NCI-H128 (cell line): Measurements from ENCODE around the gene DLG1.
"Not testable (repeated sequence)": the region's sequence is repeated elsewhere in the genome, so short reads cannot be mapped to it uniquely, and the experiment has no call there.

Experiments used
- DNase-seq: peaks from one replicate; lab custom pipeline; 2025; ENCODE audit not compliant: unreplicated experiment; lab: John Stamatoyannopoulos, UW

Gene DLG1

DNA sequence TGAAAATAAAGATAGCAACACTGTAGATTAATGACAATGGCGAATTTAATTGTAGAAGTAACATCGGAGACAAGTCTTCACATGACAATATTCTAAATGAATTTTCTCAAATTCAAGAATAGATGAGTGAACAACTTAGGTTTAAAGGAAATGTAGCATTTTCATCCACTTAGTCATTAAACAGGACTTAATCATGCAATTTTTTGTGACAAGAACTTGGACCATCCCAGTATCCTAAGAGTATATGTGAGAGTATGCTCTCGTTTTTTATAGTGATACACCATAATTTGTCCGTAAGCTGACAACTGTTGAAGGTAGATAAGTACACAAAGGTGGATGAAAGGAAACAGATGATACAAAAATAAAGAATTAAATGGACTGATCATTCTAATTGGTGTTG lies 81.5 kb downstream of the DLG1 start:
- DNase-seq: no peak

DNA sequence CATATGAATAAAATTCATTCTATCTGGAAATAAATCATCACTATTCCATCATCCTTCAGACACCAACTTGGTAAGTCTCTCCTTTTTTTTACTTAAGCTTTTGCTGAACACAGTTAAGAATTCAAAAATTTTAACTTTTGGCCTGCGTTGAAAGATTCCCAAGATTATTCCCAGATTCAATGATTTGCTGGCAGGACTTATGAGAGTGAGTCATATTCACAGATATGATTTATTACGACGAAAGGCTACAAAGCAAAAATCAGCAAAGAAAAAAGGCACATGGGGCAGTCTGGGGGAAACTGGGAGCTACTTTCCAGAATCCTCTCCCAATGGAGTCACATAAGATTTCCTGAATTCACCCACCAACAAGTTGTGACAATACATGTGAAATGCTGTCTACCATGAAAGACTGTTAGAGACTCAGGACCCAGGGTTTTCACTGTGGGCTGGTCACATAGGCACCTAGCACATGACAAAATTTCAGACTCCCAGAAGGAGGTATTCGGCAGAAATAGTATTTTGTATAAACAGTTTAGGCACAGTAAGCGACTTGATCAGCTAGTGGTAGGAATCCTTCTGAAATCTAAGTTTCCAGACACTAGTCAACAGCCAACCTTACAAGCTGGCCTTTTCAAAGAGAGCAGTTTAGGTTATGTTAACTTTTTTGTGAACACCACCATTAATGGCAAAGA lies 82.1 kb downstream of the DLG1 start:
- no peak for DNase-seq

DNA sequence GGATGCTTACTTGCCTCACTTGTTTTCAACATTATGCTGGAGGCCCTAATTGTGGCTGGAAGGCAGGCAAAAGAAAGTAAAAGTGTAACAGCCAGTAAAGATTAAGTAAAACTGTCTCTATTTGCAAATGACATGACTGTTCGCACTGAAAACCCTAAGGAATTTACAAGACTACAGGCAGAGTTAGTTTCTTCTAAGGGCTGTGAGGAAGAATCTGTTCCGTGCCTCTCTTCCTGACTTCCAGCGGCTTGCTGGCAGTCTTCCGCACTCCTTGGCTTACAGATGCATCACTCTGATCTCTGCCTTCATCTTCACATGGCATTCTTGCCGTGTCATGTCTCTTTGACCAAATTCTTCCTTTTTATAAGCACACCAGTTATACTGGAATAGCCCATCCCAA lies 86.1 kb downstream of the DLG1 start:
- no peak for DNase-seq

DNA sequence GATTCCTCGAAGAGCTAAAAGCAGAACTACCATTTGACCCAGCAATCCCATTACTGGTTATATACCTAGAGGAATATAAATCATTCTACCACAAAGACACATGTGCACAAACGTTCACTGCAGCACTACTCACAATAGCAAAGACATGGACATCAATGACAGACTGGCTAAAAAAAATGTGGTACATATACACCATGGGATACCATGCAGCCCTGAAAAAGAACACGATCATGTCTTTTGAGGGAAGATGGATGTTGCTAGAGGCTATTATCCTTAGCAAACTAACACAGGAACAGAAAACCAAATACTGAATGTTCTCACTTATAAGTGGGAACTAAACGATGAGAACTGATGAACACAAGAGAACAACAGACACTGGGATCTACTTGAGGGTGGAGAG lies 86.7 kb downstream of the DLG1 start:
- not testable (repeated sequence) for DNase-seq

DNA sequence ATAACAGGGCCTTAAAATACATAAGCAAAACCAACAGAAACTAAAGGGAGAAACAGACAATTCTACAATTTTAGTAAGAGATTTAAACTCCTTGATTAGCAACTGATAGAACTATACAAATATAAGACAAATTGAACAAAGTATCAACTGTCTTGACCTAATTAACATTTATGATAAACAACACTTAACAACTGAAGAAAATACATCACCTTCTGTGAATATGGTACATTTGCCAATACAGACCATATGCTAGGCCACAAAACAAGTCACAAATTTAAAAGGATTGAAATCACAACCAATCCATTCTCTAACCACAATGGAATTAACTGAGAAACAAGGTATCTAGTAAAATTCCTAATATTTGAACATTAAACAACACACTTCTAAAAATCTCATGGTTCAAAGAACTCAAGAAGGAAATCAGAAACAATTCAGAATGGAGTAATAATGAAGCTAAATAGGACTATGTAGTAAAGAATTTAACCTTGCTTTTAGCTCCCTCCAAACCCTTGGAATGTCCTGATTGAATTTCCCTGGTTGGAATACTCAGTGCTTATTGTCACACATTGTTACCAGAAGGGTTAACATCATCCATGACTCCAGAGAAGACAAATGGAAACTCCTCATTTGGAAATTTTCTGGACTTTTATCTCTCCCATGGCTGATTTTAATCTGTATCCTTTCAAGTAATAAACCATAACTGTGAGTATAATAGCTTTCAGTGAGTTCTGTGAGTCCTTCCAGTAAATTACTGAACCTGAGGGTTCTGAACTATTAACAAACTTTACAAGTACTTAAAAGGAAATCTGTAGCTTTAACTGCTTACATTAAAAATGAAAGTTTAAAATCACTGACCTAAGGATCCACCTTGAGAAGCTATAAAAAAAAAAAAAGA lies 88.8 kb downstream of the DLG1 start:
- no peak for DNase-seq

DNA sequence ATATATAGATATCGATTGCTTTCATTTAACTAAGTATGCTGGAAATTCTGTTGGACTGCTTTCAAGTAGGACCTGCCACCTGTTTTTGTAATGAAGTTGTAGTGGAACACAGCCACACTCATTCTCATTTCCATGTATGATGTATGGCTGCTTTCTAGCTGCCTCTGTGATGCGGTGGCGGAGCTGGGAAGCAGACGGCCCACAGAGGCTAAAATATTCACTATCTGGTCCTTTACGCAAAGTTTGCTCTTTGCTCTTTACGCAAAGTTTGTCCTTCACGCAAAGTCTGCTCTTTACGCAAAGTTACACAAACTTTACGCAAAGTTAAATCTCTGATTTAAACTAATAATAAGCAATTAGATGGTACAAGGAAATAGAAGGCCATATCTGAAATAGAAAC lies 91.5 kb downstream of the DLG1 start:
- DNase-seq: no peak

DNA sequence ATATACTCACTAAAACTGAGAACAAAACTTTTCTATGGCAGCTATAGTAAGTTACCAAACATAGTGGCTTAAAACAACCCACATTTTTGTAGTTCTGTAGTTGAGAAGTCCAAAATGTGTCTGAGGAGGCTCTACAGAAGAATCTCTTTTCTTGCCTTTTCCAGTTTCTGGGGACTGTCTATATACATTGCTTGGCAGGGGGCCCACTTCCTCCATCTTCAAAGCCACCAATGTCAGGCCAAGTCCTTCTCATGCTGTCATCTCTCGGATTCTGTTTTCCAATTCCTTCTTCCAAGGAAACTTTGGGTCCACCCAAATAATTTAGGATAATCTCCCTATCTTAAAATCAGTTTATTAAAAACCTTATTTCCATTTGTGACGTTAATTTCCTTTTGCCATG lies 92.7 kb downstream of the DLG1 start:
- no peak for DNase-seq

DNA sequence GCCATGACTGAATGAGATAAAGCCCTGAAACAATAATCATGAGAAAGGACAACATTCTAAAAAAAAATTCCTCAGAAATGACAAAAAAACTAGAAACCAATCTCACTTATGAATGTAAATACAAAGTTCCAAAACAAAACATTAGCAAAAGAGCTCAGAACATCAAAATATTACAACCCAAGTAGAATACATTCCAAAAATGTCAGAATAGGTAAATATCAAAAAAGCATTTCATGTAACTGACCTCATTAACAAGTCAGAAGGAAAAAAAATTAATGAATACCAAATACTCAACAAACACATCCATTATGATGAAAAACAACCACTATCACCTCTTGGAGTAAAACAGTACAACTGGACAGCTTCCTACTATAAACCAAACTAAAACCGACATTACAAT lies 93.1 kb downstream of the DLG1 start:
- DNase-seq: no peak

DNA sequence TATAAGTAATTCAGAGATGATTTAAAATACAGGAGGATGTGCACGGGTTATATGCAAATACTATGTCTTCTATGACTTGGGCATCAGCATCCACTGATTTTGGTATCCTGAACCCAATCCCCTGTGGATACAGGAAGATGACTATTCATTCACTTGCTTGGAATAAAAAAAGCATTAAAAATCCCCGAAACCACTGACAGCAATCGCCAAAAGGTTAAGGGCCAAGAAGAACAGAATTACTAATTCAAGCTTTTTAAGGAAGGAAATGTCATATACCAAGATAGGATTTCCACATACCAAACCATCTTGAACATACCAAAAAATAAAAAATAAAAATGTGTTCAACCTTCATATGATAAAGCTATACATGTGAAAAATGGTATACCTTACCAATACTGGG lies 93.7 kb downstream of the DLG1 start:
- no peak for DNase-seq

DNA sequence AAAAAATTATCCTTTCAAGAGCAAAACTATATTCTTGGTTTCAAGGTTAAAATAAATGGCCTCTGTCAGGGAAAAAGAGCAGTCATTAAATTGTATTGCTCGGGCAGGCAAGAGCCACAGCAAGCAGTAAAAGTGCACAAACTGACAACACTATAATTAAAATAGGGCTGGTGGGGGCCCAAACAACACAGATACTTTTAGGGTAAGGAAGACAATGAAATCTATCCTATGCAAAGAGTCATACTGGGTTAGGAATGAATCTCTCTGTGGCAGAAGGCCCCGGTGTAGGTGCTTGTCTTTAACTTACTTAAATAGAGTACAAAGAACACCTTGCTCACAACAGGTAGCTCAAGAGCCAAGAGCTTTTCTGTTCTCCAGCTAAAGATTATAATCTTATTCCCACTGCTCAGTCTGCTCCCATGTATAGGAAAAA lies 94.7 kb downstream of the DLG1 start:
- DNase-seq: no peak

DNA sequence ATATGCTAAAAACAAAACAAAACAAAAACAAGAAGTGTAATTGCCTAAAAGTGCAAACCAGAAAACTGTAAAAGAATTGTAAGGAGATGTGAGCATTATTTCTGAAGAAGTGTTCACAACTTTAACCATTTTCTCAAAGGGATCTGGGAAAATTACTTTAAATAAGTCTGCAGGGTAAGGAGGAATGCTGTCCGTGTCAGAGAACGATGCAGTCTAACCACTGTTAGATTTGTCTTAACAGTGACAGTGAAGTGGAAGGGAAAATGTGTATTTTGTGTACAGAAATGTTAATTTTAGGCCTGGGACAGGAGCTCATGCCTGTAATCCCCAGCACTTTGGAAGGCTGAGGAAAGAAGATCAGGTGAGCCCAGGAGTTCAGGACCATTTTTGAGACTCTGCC lies 95.7 kb downstream of the DLG1 start:
- no peak for DNase-seq

DNA sequence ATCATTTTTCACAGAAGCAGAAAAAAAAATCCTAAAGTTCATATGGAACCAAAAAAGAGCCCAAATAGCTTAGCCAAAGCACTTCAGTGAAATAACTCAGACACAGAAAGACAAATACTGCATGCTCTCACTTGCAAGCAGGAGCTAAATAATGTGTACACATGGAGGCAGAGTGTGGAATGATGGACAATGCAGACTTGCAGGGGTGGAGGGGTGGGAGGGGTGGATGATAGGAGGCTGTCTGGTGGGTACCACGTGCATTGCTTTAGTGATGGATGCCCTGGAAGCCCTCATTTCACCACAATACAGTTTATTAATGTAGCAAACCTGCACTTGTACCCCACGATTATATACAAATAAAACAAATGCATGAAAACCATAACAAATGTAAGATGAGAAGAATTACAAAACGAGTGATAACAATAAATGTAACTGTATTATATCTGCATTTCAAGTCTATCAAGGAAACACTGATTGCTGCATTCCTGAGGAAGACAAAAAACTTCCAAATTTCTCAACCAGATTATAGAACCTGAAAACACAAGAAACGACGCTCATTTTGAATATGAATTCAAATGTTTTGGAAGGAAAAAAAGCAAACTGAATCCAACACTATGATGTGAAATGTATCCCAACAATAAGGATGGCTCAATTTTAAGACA lies 96.5 kb downstream of the DLG1 start:
- no peak for DNase-seq

DNA sequence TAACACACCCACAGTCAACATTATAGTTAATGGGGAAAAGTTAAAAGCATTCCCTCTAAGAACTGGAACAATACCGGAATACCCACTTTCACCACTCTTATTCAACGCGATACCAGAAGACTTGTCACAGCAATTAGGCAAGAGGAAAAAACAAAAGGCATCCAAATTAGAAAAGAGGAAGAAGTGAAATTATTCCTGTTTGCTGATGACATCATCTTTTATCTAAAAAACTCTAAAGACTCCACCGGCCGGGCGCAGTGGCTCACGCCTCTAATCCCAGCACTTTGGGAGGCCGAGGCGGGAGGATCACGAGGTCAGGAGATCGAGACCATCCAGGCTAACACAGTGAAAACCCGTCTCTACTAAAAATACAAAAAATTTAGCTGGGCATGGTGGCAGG lies 97.6 kb downstream of the DLG1 start:
- DNase-seq: not testable (repeated sequence)

DNA sequence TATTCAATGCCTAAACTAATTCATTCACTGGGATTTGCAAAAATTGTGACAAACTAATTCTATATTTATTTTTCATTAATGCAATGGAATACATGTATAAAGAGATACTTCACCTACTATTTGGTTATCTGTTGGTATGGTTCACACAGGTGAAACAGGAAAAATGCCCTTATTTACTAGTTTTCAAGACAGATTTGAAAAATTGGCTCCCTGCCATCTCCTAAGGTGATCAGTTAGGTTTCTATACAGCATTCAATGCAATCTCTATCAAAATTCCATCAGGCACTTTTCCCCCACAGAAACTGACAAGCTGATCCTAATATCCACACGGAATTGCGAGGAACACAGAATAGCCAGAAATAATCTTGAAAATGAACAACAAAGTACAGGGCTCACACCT lies 101.1 kb downstream of the DLG1 start:
- no peak for DNase-seq

DNA sequence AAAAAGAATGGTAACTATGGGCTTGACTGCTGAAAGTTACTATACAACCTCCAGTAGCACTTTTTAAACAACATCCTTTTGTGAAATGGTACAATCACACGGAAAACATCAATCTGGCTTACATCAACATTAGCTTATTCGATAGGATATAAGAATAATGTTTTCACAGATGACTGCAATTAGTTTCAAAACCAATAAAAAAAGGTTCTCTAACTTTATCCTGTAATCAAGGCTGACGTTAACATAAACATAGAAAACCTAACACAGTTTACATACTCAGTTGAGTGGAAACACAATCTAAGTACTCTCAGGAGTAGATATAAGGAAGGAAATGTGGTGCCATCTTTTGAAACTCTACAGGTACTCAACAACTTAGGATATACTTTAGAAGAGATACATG lies 102.2 kb downstream of the DLG1 start:
- no peak for DNase-seq

DNA sequence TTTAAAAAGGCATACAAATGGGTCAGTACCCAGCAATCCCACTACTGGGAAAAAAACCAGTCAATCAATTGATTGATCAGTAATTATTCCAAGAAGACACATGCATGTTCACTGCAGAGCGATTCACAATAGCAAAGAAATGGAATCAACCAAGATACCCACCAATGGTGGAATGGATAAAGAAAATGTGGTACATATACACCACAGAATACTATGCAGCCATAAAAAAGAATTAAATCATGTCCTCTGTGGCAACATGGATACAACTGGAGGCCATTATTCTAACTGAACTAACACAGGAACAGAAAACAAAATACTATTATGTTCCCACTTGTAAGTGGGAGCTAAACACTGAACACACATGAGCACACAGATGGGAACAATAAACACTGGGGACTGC lies 103.1 kb downstream of the DLG1 start:
- DNase-seq: no peak

DNA sequence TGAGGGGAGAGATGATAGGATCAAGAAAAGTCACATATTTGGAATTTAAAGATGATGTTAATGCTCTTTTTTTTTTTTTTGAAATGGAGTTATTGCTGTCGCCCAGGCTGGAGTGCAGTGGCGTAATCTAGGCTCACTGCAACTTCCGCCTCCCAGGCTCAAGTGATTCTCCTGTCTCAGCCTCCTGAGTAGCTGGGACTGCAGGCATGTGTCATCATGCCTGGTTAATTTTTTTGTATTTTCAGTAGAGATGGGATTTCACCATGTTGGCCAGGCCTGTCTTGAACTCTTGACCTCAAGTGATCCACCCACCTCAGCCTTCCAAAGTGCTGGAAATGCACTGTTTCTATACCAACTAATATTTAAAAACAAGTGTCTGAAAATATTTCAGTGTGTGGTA lies 104.7 kb downstream of the DLG1 start:
- not testable (repeated sequence) for DNase-seq

DNA sequence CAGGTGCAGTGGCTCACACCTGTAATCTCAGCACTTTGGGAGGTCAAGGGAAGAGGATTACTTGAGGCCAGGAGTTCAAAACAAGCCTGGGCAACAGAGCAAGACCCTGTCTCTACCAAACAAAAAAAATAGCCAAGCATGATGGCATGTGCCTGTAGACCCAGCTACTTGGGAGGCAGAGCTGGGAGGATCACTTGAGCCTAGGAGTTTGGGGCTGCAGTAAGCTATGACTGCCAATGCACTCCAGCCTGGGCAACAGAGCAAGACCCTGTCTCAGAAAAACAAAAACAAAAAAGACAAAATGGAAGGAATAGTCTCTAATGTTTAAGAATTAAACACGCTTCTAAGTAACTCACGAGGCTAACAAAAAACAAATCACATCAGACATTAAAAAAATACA lies 106.5 kb downstream of the DLG1 start:
- no peak for DNase-seq

DNA sequence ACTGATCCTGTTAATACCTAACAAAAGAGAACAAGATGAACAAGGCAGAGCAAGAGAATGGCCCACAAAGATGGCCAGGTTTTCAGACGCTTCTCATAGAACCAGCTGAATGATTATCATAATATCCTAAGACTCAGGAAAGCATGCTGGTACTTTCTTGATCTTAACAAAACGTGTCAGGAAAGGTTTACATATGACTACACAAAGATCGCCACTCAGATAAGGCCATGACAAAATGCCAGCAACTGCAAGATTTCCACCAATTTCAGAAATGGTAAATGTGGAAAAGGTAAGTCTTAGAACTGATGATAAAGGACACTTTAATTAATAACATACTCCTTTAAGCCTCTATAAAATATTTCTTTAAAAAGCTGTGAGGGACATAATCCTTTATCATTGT lies 108.8 kb downstream of the DLG1 start:
- no peak for DNase-seq

DNA sequence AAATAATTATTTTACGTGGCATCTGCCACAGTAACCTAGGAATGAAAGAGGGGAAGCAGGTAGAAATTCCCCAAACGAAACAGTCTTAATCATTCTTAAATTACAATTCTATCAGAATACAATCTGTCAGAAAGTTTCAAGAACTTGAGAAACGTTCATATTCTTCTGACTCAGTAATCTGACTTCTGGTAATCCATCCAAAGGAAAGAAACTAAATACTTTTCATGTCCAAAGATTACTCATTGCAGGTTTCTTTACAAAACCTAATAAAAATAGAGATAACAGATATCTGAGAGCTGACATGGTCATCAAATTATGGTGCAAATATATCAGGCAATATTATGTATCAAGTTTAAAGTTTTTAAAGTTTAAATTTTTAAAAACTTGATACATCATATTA lies 109.4 kb downstream of the DLG1 start:
- no peak for DNase-seq

DNA sequence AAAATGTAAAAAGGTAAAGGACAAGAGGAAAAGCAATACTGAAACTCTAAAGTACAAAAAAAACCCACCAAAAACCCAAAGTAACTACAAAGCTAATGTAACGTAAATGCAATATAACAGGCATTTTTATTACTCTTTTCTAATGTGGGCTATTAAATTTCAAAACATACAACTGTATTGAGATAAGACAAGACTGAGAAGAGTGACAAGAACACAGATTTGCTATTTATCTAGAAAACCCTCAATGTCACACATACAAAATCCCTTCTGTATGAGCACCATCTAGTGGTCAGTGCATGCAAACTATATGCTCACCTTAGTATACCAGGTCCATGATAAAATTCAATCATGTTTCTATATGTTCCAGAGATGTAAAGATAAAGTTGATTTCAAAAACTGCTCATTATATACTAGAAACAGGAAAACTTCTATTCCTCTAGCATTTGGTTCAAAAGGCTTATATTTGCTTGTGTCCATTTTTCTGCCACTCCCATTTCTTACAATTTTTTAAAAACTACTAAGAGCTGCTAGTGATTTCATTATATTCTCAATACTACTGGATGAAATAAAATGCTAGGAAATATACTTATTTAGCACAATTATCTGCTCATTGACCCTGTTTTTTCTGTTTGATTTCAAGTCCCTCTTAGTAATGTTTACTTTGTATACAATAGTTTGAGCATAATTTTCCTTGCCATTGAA lies 111.4 kb downstream of the DLG1 start:
- peak; percentile 38 for DNase-seq
